ENCODE data around the gene CCDC9. TPM values are rescaled to one million over a fixed set of nuclear protein-coding genes. Genes with fewer than 3 reads are reported as not detected.
A peak's percentile ranks its signal among the peaks of the same experiment; 100 is the strongest.

The CCDC9 gene
- total RNA-seq, result 21.6 TPM
- long read RNA-seq, partial matches to known transcripts, result 0 of 6 reads
- long read RNA-seq, other reads (novel, unspliced or antisense), result 2 of 6 reads

- peak within 1 kb of the TSS; percentile 96 for H3K27ac ChIP-seq (replicated peaks)
- H3K4me1 ChIP-seq, result peaks cover 35% of the 10 kb centered on the region
- no peaks in the 10 kb centered on the region for H3K9me3 ChIP-seq (replicated peaks)
- peak; percentile 95 for DNase-seq
- no peaks in the 10 kb centered on the region for H3K27me3 ChIP-seq (ENCODE audit: low read depth)
- peaks cover 28% of the 10 kb centered on the region for H3K36me3 ChIP-seq
- no peak for TF ChIP-seq CTCF (IDR thresholded peaks at IDR 0.05; ENCODE audit: borderline replicate concordance)
- peak within 1 kb of the TSS; percentile 75 for H3K4me3 ChIP-seq
- intact Hi-C loops (cut with micrococcal nuclease), result no loop called here
These were observed at the start of gene CCDC9 for GRCh38 chr19:47255879-47256692. CCDC9 (plus strand) TSS chr19:47256525; CDS start chr19:47258401, 1,876 bp downstream.

GRCh38 chr19:47209319-47210179 is 46.8 kb upstream of the CCDC9 start:
- DNase-seq, result peak; percentile 40

GRCh38 chr19:47210180-47210490 is 46.2 kb upstream of the CCDC9 start:
- no peak overlapping the region for H3K4me3 ChIP-seq
- peaks cover 24% of the 10 kb centered on the region for H3K36me3 ChIP-seq
- H3K4me1 ChIP-seq, result peaks cover 25% of the 10 kb centered on the region
- DNase-seq, result no peak
- intact Hi-C loops (cut with micrococcal nuclease), result loop anchor here (5.0 to 10.0 kb wide), 2 partner anchors 37 to 55 kb away; no protein-coding TSS in a partner anchor
- no peak for TF ChIP-seq CTCF (IDR thresholded peaks at IDR 0.05; ENCODE audit: borderline replicate concordance)
- peak overlapping the region; percentile 53 for H3K27ac ChIP-seq (replicated peaks)
- H3K27me3 ChIP-seq (ENCODE audit: low read depth), result no peaks in the 10 kb centered on the region
- H3K9me3 ChIP-seq (replicated peaks), result no peaks in the 10 kb centered on the region

More at GRCh38 chr19:47209319-47210179, 46.8 kb upstream of the CCDC9 start:
- intact Hi-C loops (cut with micrococcal nuclease), result loop anchor here (5.0 to 10.0 kb wide), 2 partner anchors 38 to 55 kb away; no protein-coding TSS in a partner anchor
- Histone ChIP-seq H3K9me3 (replicated peaks) (no peaks in the 10 kb centered on the region), H3K27me3 (ENCODE audit: low read depth) (no peaks in the 10 kb centered on the region), H3K4me3 (no peak overlapping the region), H3K36me3 (peaks cover 29% of the 10 kb centered on the region), H3K27ac (replicated peaks) (peak overlapping the region; percentile 53), H3K4me1 (peaks cover 25% of the 10 kb centered on the region)
- TF ChIP-seq CTCF (IDR thresholded peaks at IDR 0.05; ENCODE audit: borderline replicate concordance), result no peak

- intact Hi-C loops (cut with micrococcal nuclease), result loop anchor here (5.0 to 10.0 kb wide), 2 partner anchors 36 to 56 kb away; no protein-coding TSS in a partner anchor
- Histone ChIP-seq H3K4me1 (peaks cover 25% of the 10 kb centered on the region), H3K27ac (replicated peaks) (peak overlapping the region; percentile 53), H3K4me3 (no peak overlapping the region), H3K27me3 (ENCODE audit: low read depth) (no peaks in the 10 kb centered on the region), H3K36me3 (peaks cover 18% of the 10 kb centered on the region), H3K9me3 (replicated peaks) (no peaks in the 10 kb centered on the region)
- DNase-seq, result peak; percentile 65
- peak; percentile 86 for TF ChIP-seq CTCF (IDR thresholded peaks at IDR 0.05; ENCODE audit: borderline replicate concordance)
These were observed 45.5 kb upstream of the CCDC9 start for GRCh38 chr19:47210689-47211316.

- TF ChIP-seq CTCF (IDR thresholded peaks at IDR 0.05; ENCODE audit: borderline replicate concordance), result no peak
- Histone ChIP-seq H3K9me3 (replicated peaks) (no peaks in the 10 kb centered on the region), H3K27ac (replicated peaks) (no peak overlapping the region)
These were observed 40.7 kb upstream of the CCDC9 start for GRCh38 chr19:47215581-47215980.

More at GRCh38 chr19:47215581-47215980, 40.7 kb upstream of the CCDC9 start:
- intact Hi-C loops (cut with micrococcal nuclease), result loop anchor here (10.0 kb wide), 1 partner anchor 61 kb away; no protein-coding TSS in a partner anchor
- no peaks in the 10 kb centered on the region for H3K27me3 ChIP-seq (ENCODE audit: low read depth)
- no peak for DNase-seq
- peaks cover 2% of the 10 kb centered on the region for H3K36me3 ChIP-seq
- H3K4me3 ChIP-seq, result no peak overlapping the region
- peaks cover 7% of the 10 kb centered on the region for H3K4me1 ChIP-seq
